Endodermal cell (in vitro differentiated cells): Measurements from ENCODE around the gene HSP90AB1. TPM values are rescaled to one million over a fixed set of nuclear protein-coding genes. Genes with fewer than 3 reads are reported as not detected.

Experiments used
- DNase-seq: peaks from one replicate; pipeline ENCODE4 v3.0.0-alpha.2; 2017
- H3K27ac ChIP-seq: 2 replicates; pipeline ENCODE4 v1.5.1; 2013; ENCODE audit warnings: mild to moderate bottlenecking, low read depth, low read length, moderate library complexity
- H3K27me3 ChIP-seq: 2 replicates; pipeline ENCODE4 v1.6.1; 2013; ENCODE audit warnings: mild to moderate bottlenecking, low read length, moderate library complexity; ENCODE audit not compliant: insufficient read depth, control insufficient read depth, poor library complexity, severe bottlenecking
- H3K36me3 ChIP-seq: 2 replicates; pipeline ENCODE4 v1.7.0; 2013; ENCODE audit warnings: mild to moderate bottlenecking, low read length, moderate library complexity; ENCODE audit not compliant: control insufficient read depth, insufficient read depth
- H3K4me1 ChIP-seq: one replicate; pipeline ENCODE4 v1.7.0; 2013; ENCODE audit warnings: low read length; ENCODE audit not compliant: control insufficient read depth, insufficient read depth
- H3K4me3 ChIP-seq: 2 replicates; pipeline ENCODE4 v1.5.1; 2013; ENCODE audit warnings: mild to moderate bottlenecking, low read length, moderate library complexity
- H3K9ac ChIP-seq: 2 replicates; pipeline ENCODE4 v1.6.1; 2013; ENCODE audit warnings: mild to moderate bottlenecking, low read length, moderate library complexity; ENCODE audit not compliant: poor library complexity, severe bottlenecking; ENCODE audit errors: extremely low read depth
- H3K9me3 ChIP-seq: 2 replicates; pipeline ENCODE4 v1.6.1; 2013; ENCODE audit warnings: mild to moderate bottlenecking, low read length, moderate library complexity; ENCODE audit not compliant: control insufficient read depth
- H3K27ac Mint-ChIP-seq: 2 replicates; pipeline ENCODE4 v1.8.0; 2020; ENCODE audit warnings: mixed read lengths
- H3K27me3 Mint-ChIP-seq: 2 replicates; pipeline ENCODE4 v1.8.0; 2021; ENCODE audit warnings: mild to moderate bottlenecking, mixed read lengths; ENCODE audit not compliant: insufficient read depth
- H3K36me3 Mint-ChIP-seq: 2 replicates; pipeline ENCODE4 v1.8.0; 2020; ENCODE audit warnings: low read depth, mixed read lengths
- H3K4me1 Mint-ChIP-seq: 2 replicates; pipeline ENCODE4 v1.8.0; 2020; ENCODE audit warnings: mixed read lengths
- H3K4me3 Mint-ChIP-seq: 2 replicates; pipeline ENCODE4 v1.8.0; 2020; ENCODE audit warnings: mild to moderate bottlenecking, moderate library complexity, mixed read lengths
- H3K9me3 Mint-ChIP-seq: 2 replicates; pipeline ENCODE4 v1.8.0; 2020; ENCODE audit warnings: mild to moderate bottlenecking, mixed read lengths
- WGBS, 2 experiments: methylation state at CpG; one replicate each; pipeline versions ENCODE4 v1.1.5 to v1.1.7; 2013; ENCODE audit warnings: missing lambda C conversion rate in 2 of 2, mixed read lengths in 1 of 2; ENCODE audit not compliant: insufficient coverage in 1 of 2, insufficient read length in 1 of 2; 5-methylcytosine and 5-hydroxymethylcytosine counted together
- total RNA-seq, 2 donors: library from RNA; stranded (reverse); fragmentation: NEBNext Ultra II Directional in 1 of 2; extraction: Animal tissue kit (Norgen Biotek cat#: 25700) in 1 of 2; gene quantifications; 2 replicates in 1 of 2; 3 replicates in 1 of 2; pipeline ENCODE4 v1.2.1, GENCODE V29; 2021
- TF ChIP-seq, protein P1 (sequence below): fragments of 200-600 bp; sonication (generic); conservative IDR thresholded peaks from 2 replicates; pipeline ENCODE4 v1.5.0; 2021; ENCODE audit warnings: antibody characterized with exemption, mild to moderate bottlenecking

The HSP90AB1 gene
- total RNA-seq, 2 donors from 2014 or later, result 1,356 to 1,422 TPM

DNA sequence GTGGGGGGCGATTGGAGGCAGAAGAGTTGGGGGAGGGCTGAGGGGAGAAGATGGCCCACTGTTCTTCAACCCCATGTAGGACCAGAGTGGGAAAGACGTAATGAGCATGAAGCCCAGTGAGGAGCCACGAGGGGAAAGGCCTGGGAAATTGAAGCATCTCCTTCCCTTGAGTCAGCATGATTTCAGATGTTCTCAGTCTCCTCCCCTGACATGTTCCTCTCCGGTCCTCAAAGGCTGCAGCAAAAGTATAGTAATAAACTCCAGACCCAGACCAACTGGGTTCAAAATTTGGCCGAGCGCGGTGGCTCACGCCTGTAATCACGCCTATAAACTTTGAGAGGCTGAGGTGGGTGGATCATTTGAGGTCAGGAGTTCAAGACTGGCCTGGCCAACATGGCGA, 20.4 kb downstream of the HSP90AB1 start:
- Histone ChIP-seq H3K4me3 (no peak overlapping the region), H3K9me3 (no peaks in the 10 kb centered on the region), H3K36me3 (no peaks in the 10 kb centered on the region), H3K4me1 (peaks cover 5% of the 10 kb centered on the region), H3K27ac (no peak overlapping the region), H3K27me3 (peaks cover 34% of the 10 kb centered on the region), H3K9ac (no peak overlapping the region)
- H3K4me3 Mint-ChIP-seq, result no peak overlapping the region
- H3K9me3 Mint-ChIP-seq, result no peaks in the 10 kb centered on the region
- WGBS, 2 experiments, result 70 to 86% methylated on average over 3 to 10 of the region's 10 CpGs
- DNase-seq, result no peak
- TF ChIP-seq, protein P1, sequence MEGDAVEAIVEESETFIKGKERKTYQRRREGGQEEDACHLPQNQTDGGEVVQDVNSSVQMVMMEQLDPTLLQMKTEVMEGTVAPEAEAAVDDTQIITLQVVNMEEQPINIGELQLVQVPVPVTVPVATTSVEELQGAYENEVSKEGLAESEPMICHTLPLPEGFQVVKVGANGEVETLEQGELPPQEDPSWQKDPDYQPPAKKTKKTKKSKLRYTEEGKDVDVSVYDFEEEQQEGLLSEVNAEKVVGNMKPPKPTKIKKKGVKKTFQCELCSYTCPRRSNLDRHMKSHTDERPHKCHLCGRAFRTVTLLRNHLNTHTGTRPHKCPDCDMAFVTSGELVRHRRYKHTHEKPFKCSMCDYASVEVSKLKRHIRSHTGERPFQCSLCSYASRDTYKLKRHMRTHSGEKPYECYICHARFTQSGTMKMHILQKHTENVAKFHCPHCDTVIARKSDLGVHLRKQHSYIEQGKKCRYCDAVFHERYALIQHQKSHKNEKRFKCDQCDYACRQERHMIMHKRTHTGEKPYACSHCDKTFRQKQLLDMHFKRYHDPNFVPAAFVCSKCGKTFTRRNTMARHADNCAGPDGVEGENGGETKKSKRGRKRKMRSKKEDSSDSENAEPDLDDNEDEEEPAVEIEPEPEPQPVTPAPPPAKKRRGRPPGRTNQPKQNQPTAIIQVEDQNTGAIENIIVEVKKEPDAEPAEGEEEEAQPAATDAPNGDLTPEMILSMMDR, result no peak
- peaks cover 25% of the 10 kb centered on the region for H3K4me1 Mint-ChIP-seq
- peaks cover 65% of the 10 kb centered on the region for H3K27me3 Mint-ChIP-seq
- H3K36me3 Mint-ChIP-seq, result no peaks in the 10 kb centered on the region
- H3K27ac Mint-ChIP-seq, result no peak overlapping the region

DNA sequence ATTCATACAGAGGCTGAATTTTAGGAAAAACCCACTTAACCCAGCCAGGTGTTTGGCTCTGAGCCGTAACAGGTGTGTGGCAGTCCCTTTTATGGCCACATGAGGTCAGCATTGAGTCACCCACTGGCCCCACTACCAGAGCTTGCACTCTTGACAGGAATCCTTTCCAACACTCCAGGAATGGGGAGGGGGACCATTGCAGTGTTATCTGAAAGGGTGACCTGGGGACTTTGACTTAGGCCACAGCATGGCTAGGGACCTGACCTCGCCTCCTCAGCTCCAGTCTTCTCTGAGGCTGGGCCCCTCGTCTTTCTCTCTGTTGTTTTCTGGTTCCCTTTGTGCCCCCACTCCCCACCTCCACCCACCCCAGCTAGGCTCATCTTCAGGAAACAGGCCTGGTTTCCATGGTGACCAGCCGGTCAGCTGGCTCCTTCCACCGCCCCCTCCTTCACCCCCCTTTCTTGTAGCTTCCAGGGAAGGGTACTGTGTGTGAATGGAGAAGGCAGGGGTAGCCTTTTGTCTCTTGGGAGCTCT, 21.3 kb downstream of the HSP90AB1 start:
- Histone ChIP-seq H3K36me3 (no peaks in the 10 kb centered on the region), H3K9ac (no peak overlapping the region), H3K4me1 (peaks cover 5% of the 10 kb centered on the region), H3K4me3 (no peak overlapping the region), H3K27ac (peak overlapping the region; percentile 36), H3K27me3 (peaks cover 43% of the 10 kb centered on the region), H3K9me3 (no peaks in the 10 kb centered on the region)
- H3K4me3 Mint-ChIP-seq, result no peak overlapping the region
- H3K9me3 Mint-ChIP-seq, result no peaks in the 10 kb centered on the region
- H3K4me1 Mint-ChIP-seq, result peaks cover 20% of the 10 kb centered on the region
- peaks cover 74% of the 10 kb centered on the region for H3K27me3 Mint-ChIP-seq
- peak; percentile 94 for DNase-seq
- H3K27ac Mint-ChIP-seq, result no peak overlapping the region
- 0 to 12% methylated on average over 1 to 5 of the region's 5 CpGs for WGBS, 2 experiments
- no peaks in the 10 kb centered on the region for H3K36me3 Mint-ChIP-seq
- TF ChIP-seq, protein P1, result peak; percentile 96

DNA sequence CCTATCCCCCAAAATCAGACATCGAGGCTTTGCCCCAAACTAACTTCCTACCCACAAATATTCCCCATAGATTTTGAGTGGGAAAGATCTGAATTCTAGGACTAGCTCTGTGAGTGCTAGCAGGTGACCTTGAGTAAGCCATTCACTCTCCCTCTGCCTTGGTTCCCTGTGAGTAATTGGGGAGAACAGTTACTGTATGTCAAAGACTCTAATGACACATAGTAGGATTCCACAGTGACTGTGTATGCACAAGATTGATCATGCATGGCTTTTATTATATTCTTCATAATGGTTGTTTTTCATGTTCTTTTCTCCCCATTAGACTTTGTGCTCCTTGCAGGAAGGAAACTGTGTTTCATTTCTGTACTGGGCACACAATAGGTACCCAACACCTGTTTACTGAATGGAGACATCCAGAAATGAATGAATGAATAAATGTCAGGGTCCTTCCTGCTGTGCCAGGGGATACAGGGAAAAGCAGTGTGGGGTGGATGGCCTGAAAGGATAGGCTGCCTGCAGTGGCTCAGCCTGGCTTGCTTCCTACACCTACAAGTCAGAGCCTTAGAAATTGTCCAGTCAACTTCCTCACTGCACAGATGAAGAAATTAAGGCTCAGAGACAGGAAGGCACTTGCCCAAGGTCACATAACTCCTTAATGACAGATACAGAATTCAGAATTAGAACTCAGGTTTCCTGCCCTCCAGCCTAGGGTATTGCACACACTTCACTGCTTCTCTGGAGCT, 22.4 kb downstream of the HSP90AB1 start:
- no peak overlapping the region for H3K4me3 ChIP-seq
- H3K9me3 ChIP-seq, result no peaks in the 10 kb centered on the region
- Mint-ChIP-seq H3K27ac (no peak overlapping the region), H3K4me3 (peak overlapping the region; percentile 55), H3K4me1 (peaks cover 9% of the 10 kb centered on the region), H3K27me3 (peaks cover 77% of the 10 kb centered on the region), H3K9me3 (no peaks in the 10 kb centered on the region), H3K36me3 (no peaks in the 10 kb centered on the region)
- TF ChIP-seq, protein P1, result no peak
- peaks cover 55% of the 10 kb centered on the region for H3K27me3 ChIP-seq
- 100% methylated on average over 1 of the region's 1 CpG; no CpG with 5 or more reads in 1 of the 2 experiments for WGBS, 2 experiments
- H3K4me1 ChIP-seq, result peaks cover 5% of the 10 kb centered on the region
- H3K9ac ChIP-seq, result no peak overlapping the region
- no peaks in the 10 kb centered on the region for H3K36me3 ChIP-seq
- no peak for DNase-seq
- H3K27ac ChIP-seq, result no peak overlapping the region
